HepG2 (cell line): ENCODE results near the gene TAS1R3. TPM values are rescaled to one million over a fixed set of nuclear protein-coding genes. Genes with fewer than 3 reads are reported as not detected.

Experiments used
- ARNTL ChIP-seq: sonication (generic); formaldehyde crosslinking; IDR thresholded peaks from 2 replicates; pipeline ENCODE4 v1.4.0; 2020; ENCODE audit warnings: mild to moderate bottlenecking, missing genetic modification reagents
- ATF3 ChIP-seq: sonication (generic); formaldehyde crosslinking; IDR thresholded peaks from 2 replicates; pipeline ENCODE4 v1.4.0; 2020; ENCODE audit warnings: missing genetic modification reagents
- ATM ChIP-seq: fragments of 450-650 bp; IDR thresholded peaks from 2 replicates; pipeline ENCODE4 v1.7.1; 2017; ENCODE audit warnings: mild to moderate bottlenecking, borderline replicate concordance
- ETV6 ChIP-seq: sonication (generic); formaldehyde crosslinking; conservative IDR thresholded peaks from 2 replicates; pipeline ENCODE4 v1.4.0; 2020; ENCODE audit warnings: missing genetic modification reagents
- HNF4G ChIP-seq, 2 experiments: sonication (generic) in 1 of 2; formaldehyde crosslinking in 1 of 2; IDR thresholded peaks; 2 replicates each; pipeline versions ENCODE4 v1.4.0 to v1.6.1; 2011 to 2020; ENCODE audit warnings: borderline replicate concordance in 2 of 2, low read depth in 2 of 2, mild to moderate bottlenecking in 2 of 2, low read length in 1 of 2, missing genetic modification reagents in 1 of 2, moderate library complexity in 1 of 2
- HOXA3 ChIP-seq: sonication (generic); formaldehyde crosslinking; IDR thresholded peaks from 2 replicates; pipeline ENCODE4 v1.5.0; 2020; ENCODE audit warnings: missing genetic modification reagents
- KLF15 ChIP-seq: sonication (generic); formaldehyde crosslinking; IDR thresholded peaks from 2 replicates; pipeline ENCODE4 v1.8.1; 2023; ENCODE audit warnings: borderline replicate concordance, mild to moderate bottlenecking, inconsistent platforms, missing genetic modification reagents, mixed read lengths
- PATZ1 ChIP-seq: sonication (generic); formaldehyde crosslinking; IDR thresholded peaks from 2 replicates; pipeline ENCODE4 v1.4.0; 2020; ENCODE audit warnings: missing genetic modification reagents
- PHF21A ChIP-seq: sonication (generic); formaldehyde crosslinking; IDR thresholded peaks from 2 replicates; pipeline ENCODE4 v1.5.0; 2020; ENCODE audit warnings: mild to moderate bottlenecking, missing genetic modification reagents
- SALL1 ChIP-seq: sonication (generic); formaldehyde crosslinking; IDR thresholded peaks from 2 replicates; pipeline ENCODE4 v1.8.0; 2022; ENCODE audit warnings: mild to moderate bottlenecking, missing genetic modification reagents
- SRY ChIP-seq: sonication (generic); formaldehyde crosslinking; IDR thresholded peaks from 2 replicates; pipeline ENCODE4 v1.8.0; 2022; ENCODE audit warnings: mild to moderate bottlenecking, missing genetic modification reagents
- ZC3H4 ChIP-seq: sonication (generic); formaldehyde crosslinking; IDR thresholded peaks from 2 replicates; pipeline ENCODE4 v1.4.0; 2020; ENCODE audit warnings: missing genetic modification reagents, borderline replicate concordance
- ZFP62 ChIP-seq: sonication (generic); formaldehyde crosslinking; IDR thresholded peaks from 2 replicates; pipeline ENCODE4 v1.4.0; 2020; ENCODE audit warnings: missing genetic modification reagents
- ZNF207 ChIP-seq: fragments of 450-650 bp; IDR thresholded peaks from 2 replicates; pipeline ENCODE4 v1.6.1; 2016; ENCODE audit warnings: antibody characterized with exemption, borderline replicate concordance
- ZNF256 ChIP-seq: sonication (generic); formaldehyde crosslinking; conservative IDR thresholded peaks from 2 replicates; pipeline ENCODE4 v1.4.0; 2020; ENCODE audit warnings: missing genetic modification reagents
- ZNF546 ChIP-seq: sonication (generic); formaldehyde crosslinking; conservative IDR thresholded peaks from 2 replicates; pipeline ENCODE4 v1.8.1; 2023; ENCODE audit warnings: mild to moderate bottlenecking, missing genetic modification reagents
- ZNF552 ChIP-seq: sonication (generic); formaldehyde crosslinking; IDR thresholded peaks from 2 replicates; pipeline ENCODE4 v1.9.0; 2022; ENCODE audit warnings: missing genetic modification reagents, mild to moderate bottlenecking, borderline replicate concordance
- ZNF724P ChIP-seq: sonication (generic); formaldehyde crosslinking; IDR thresholded peaks from 2 replicates; pipeline ENCODE4 v1.8.0; 2022; ENCODE audit warnings: missing genetic modification reagents, borderline replicate concordance
- ZNF800 ChIP-seq: sonication (generic); formaldehyde crosslinking; IDR thresholded peaks from 2 replicates; pipeline ENCODE4 v1.4.0; 2020; ENCODE audit warnings: missing genetic modification reagents
- ZSCAN9 ChIP-seq: IDR thresholded peaks from 2 replicates; pipeline ENCODE4 v1.6.1; 2016; ENCODE audit warnings: borderline replicate concordance
- polyA plus RNA-seq, 8 experiments: library from polyadenylated mRNA; depleted of rRNA in 3 of 8; stranded (reverse) in 7 of 8; unstranded in 1 of 8; fragments of >200 nt; fragmentation: Illumina TruSeq in 4 of 8; extraction: Trizol in 4 of 8; gene quantifications; 2 replicates each; pipeline versions ENCODE4 v1.2.1 to v1.2.3, GENCODE V29; 2011 to 2016; ENCODE audit warnings: low read depth in 4 of 8, missing spikeins in 1 of 8, mixed read lengths in 1 of 8; ENCODE audit not compliant: insufficient read depth in 1 of 8
- total RNA-seq, 5 experiments: library from RNA; depleted of rRNA; stranded (reverse); fragments of >200 nt; fragmentation: Illumina TruSeq; extraction: Trizol; gene quantifications; 2 replicates each; pipeline ENCODE4 v1.2.3, GENCODE V29; 2016; ENCODE audit warnings: low read depth in 1 of 5
- TF ChIP-seq, protein P1 (sequence below): sonication (generic); formaldehyde crosslinking; IDR thresholded peaks from 2 replicates; pipeline ENCODE4 v1.4.0; 2020; ENCODE audit warnings: missing genetic modification reagents
- TF ChIP-seq, protein P2 (sequence below): sonication (generic); formaldehyde crosslinking; IDR thresholded peaks from 2 replicates; pipeline ENCODE4 v1.5.1; 2020; ENCODE audit warnings: missing genetic modification reagents, mild to moderate bottlenecking, borderline replicate concordance

TAS1R3 gene
- total and polyA plus RNA-seq, 2 of the 13 experiments (the other 11 are each of a cell fraction or from before 2014, with no cell fraction given), result 0.13 to 0.15 TPM

GRCh38 chr1:1307923-1308755 lies 22.9 kb upstream of the TAS1R3 start, which contains the start of the genes ACAP3 and PUSL1 (continued):
- TF ChIP-seq ATF3 (no peak), ZNF207 (no peak), ZC3H4 (CRISPR knock-in tag) (no peak), HNF4G (IDR thresholded peaks at IDR 0.05; ENCODE audit: borderline replicate concordance, low read depth, low read length) (peak; percentile 24; the same call in 1 of the 2 replicates), HNF4G (CRISPR knock-in tag; IDR thresholded peaks at IDR 0.05; ENCODE audit: borderline replicate concordance, low read depth) (no peak; the same call in 1 of the 2 replicates), ZNF800 (peak; percentile 87), ETV6 (CRISPR knock-in tag) (no peak), ZNF724P (CRISPR knock-in tag) (peak; percentile 58; the same call in 1 of the 2 replicates), SALL1 (CRISPR knock-in tag) (peak; percentile 53), ZNF552 (CRISPR knock-in tag) (no peak), ZNF256 (CRISPR knock-in tag) (no peak), KLF15 (CRISPR knock-in tag) (no peak), SRY (CRISPR knock-in tag) (no peak; the same call in 1 of the 2 replicates), PATZ1 (CRISPR knock-in tag) (peak; percentile 37), ATM (no peak), ZNF546 (no peak), PHF21A (CRISPR knock-in tag) (peak; percentile 80), HOXA3 (CRISPR knock-in tag) (peak; percentile 85), ZSCAN9 (CRISPR knock-in tag) (no peak; the same call in 1 of the 2 replicates), ARNTL (CRISPR knock-in tag) (peak; percentile 45; the same call in 1 of the 2 replicates), ZFP62 (no peak)
- TF ChIP-seq, protein P1, sequence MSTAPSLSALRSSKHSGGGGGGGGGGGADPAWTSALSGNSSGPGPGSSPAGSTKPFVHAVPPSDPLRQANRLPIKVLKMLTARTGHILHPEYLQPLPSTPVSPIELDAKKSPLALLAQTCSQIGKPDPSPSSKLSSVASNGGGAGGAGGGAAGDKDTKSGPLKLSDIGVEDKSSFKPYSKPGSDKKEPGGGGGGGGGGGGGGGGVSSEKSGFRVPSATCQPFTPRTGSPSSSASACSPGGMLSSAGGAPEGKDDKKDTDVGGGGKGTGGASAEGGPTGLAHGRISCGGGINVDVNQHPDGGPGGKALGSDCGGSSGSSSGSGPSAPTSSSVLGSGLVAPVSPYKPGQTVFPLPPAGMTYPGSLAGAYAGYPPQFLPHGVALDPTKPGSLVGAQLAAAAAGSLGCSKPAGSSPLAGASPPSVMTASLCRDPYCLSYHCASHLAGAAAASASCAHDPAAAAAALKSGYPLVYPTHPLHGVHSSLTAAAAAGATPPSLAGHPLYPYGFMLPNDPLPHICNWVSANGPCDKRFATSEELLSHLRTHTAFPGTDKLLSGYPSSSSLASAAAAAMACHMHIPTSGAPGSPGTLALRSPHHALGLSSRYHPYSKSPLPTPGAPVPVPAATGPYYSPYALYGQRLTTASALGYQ (CRISPR knock-in tag), result 0 out of 2 replicates have a peak, but pooled peaks have one; percentile 47
- TF ChIP-seq, protein P2, sequence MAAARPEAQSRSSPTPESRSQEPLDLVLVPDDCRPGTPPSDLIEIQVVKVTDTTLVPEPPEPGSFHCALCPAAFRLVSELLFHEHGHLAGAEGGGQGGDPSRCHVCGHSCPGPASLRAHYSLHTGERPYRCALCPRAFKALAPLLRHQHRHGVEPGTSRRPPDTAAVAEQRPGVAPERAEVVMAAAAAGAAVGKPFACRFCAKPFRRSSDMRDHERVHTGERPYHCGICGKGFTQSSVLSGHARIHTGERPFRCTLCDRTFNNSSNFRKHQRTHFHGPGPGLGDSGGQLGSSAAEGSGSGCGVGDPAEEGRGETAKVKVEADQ, result no peak
